Progenitor cell of endocrine pancreas (in vitro differentiated cells): Measurements from ENCODE around the gene ADH1C. TPM values are rescaled to one million over a fixed set of nuclear protein-coding genes. Genes with fewer than 3 reads are reported as not detected.

ENCODE experiments used
- DNase-seq: peaks from one replicate; pipeline ENCODE4 v3.0.0; 2021; ENCODE audit warnings: low spot score; ENCODE audit not compliant: unreplicated experiment
- H3K27ac Mint-ChIP-seq: 2 replicates; pipeline ENCODE4 v1.8.0; 2021; ENCODE audit warnings: mild to moderate bottlenecking, moderate library complexity, mixed read lengths
- H3K27me3 Mint-ChIP-seq: 2 replicates; pipeline ENCODE4 v1.8.0; 2021; ENCODE audit warnings: mixed read lengths
- H3K36me3 Mint-ChIP-seq: 2 replicates; pipeline ENCODE4 v1.8.0; 2022; ENCODE audit warnings: mixed read lengths; ENCODE audit not compliant: insufficient read depth
- H3K4me1 Mint-ChIP-seq: 2 replicates; pipeline ENCODE4 v1.8.0; 2021; ENCODE audit warnings: low read depth, mixed read lengths
- H3K4me3 Mint-ChIP-seq: 2 replicates; pipeline ENCODE4 v1.8.0; 2021; ENCODE audit warnings: low read depth, mild to moderate bottlenecking, moderate library complexity, mixed read lengths
- H3K9me3 Mint-ChIP-seq: 2 replicates; pipeline ENCODE4 v1.8.0; 2021; ENCODE audit warnings: low read depth, mixed read lengths
- total RNA-seq: library from RNA; stranded (reverse); gene quantifications from 2 replicates; pipeline ENCODE4 v1.2.1, GENCODE V29; 2021
- TF ChIP-seq, protein P1 (sequence below): fragments of 200-600 bp; sonication (generic); IDR thresholded peaks from one replicate; pipeline ENCODE4 v1.5.0; 2021; ENCODE audit warnings: antibody characterized with exemption, mild to moderate bottlenecking; ENCODE audit not compliant: unreplicated experiment

Gene ADH1C
- total RNA-seq, 1 donor from 2014 or later, result 3.3 TPM

DNA sequence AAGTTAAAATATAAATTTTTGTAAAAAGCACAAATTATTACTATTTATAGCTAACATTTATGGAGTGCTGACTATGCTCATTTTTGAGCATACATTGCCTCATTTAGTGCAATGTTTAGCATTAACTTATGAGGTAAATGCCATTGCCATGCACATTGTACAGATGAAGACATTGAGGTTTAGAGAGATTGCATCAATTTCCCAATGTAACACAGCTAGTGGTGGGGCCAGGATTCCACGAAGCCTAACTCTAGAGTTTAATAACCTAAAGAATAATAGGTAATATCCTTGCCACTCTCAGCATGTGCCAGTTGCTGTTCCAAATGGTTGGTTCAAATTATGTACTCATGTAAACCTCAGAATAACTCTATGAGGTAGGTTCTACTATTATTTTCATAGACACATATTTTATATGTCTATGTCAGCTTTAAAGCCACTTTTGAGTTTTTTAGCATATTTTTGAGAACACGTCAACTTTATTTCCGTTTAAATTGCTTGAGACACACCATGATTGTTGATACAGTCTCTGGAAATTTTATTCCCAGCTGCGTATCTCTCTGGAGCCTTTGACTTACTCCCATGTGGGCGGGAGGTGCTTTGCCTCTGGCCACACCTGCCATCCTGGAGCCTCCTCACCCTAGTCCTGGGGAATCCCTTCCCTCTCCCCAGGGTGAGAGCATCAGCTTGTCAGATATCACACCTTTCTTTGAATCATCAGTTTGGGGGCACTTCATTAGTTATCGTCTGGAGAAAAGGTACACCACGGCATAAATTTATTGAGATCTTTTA, 51.0 kb downstream of the ADH1C start:
- no peak for DNase-seq

DNA sequence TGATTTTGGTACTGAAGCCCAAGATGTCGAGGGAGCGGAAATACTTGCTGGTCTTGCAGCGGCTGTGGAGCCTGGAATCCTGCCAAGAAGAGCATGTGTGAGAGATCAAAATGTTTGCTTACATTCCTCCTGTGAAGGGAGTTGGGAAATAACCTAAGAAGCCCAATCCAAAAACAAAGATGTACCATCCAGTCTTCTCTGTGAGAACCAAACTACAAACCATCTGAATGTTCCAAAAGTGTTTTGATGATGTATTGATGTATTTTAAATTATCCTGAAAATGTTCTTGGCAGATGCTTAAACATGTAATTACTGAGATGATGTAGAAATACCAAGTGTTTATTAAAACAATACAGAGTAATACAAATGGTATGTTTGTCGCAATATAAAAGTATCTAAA, 51.6 kb downstream of the ADH1C start:
- Mint-ChIP-seq H3K9me3 (peaks cover 31% of the 10 kb centered on the region), H3K4me1 (no peaks in the 10 kb centered on the region), H3K27ac (no peak overlapping the region), H3K27me3 (no peaks in the 10 kb centered on the region), H3K36me3 (peaks cover 3% of the 10 kb centered on the region), H3K4me3 (no peak overlapping the region)
- TF ChIP-seq, protein P1, sequence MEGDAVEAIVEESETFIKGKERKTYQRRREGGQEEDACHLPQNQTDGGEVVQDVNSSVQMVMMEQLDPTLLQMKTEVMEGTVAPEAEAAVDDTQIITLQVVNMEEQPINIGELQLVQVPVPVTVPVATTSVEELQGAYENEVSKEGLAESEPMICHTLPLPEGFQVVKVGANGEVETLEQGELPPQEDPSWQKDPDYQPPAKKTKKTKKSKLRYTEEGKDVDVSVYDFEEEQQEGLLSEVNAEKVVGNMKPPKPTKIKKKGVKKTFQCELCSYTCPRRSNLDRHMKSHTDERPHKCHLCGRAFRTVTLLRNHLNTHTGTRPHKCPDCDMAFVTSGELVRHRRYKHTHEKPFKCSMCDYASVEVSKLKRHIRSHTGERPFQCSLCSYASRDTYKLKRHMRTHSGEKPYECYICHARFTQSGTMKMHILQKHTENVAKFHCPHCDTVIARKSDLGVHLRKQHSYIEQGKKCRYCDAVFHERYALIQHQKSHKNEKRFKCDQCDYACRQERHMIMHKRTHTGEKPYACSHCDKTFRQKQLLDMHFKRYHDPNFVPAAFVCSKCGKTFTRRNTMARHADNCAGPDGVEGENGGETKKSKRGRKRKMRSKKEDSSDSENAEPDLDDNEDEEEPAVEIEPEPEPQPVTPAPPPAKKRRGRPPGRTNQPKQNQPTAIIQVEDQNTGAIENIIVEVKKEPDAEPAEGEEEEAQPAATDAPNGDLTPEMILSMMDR, result no peak
- DNase-seq, result no peak

More for the DNA sequence above, 51.0 kb downstream of the ADH1C start:
- Mint-ChIP-seq H3K27ac (no peak overlapping the region), H3K36me3 (no peaks in the 10 kb centered on the region), H3K9me3 (peaks cover 25% of the 10 kb centered on the region), H3K27me3 (no peaks in the 10 kb centered on the region), H3K4me1 (no peaks in the 10 kb centered on the region), H3K4me3 (no peak overlapping the region)
- TF ChIP-seq, protein P1, result no peak

DNA sequence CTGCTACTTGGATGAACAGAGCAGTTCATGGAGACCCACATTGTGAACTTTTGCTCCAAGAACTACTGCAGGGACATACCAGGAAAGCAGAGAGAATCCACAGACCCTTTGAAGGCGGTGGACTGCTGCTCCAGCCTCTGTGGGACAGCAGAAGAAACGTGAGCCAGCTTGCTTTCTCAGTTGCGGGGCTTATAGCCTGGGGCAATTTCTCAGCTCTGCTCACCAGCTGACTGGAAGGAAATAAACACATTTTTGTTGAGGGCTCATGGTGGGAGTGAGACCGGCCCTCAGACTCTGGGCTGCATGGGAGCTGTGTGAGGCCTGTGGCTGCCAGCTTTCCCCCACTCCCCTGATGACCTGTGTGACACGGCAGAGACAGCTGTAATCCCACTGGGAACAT, 59.2 kb downstream of the ADH1C start:
- peaks cover 31% of the 10 kb centered on the region for H3K9me3 Mint-ChIP-seq
- TF ChIP-seq, protein P1, result no peak

DNA sequence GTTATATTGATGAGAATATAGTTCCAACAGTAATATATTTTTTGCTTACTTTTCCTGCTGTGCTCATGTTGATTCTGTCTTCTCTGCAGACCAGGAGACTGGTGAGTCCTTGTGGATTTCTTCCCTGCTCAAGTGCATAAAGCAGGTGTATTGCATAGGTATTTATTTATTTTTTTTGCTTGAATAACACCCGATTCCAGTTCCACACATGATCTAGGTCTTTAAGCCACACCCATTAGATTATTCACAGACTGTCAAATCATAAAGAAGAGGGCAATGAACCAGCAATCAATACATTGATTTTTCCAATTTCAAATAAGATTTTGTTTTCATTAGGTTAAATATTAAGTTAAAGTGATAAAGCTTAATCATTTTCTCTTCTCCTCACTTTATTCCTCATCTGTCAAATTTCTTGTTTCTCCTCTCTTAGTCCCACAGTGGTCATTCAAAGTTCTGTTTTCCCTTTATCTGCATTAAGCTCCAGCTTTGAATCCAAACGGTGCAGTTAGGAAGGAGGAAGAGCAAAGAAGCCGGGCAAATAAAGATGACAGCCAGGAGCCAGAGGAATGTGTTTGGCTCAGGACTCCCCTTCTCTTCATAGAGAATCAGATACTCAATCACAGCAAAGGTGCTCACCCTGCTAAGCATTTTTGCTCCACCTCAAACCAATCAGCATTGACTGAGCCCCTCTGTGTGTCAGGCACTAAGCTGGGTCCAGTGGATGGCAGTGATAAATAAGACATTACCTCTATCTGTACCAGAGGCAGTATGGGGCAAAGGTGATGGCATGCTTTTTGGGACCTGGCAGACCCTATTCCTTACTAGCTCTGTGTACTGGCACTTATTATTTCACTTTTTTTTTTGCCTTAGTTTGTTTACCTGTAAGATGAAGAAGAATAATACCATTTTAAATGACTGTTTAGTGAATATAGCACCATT, 61.4 kb downstream of the ADH1C start, which contains the start of gene ADH1A:
Gene ADH1A (minus strand): TSS at position 138 of the 939 bp plus-strand sequence. CDS start 71 bp downstream, at position 67.
- Mint-ChIP-seq H3K9me3 (peaks cover 16% of the 10 kb centered on the region), H3K4me3 (peak within 1 kb of the TSS; percentile 45), H3K27me3 (peaks cover 19% of the 10 kb centered on the region), H3K4me1 (peaks cover 18% of the 10 kb centered on the region), H3K36me3 (peaks cover 8% of the 10 kb centered on the region), H3K27ac (no peak within 1 kb of the TSS)
- TF ChIP-seq, protein P1, result no peak
- no peak for DNase-seq

More for the DNA sequence above, 59.2 kb downstream of the ADH1C start:
- Mint-ChIP-seq H3K4me3 (no peak overlapping the region), H3K36me3 (peaks cover 9% of the 10 kb centered on the region), H3K27ac (no peak overlapping the region), H3K4me1 (peaks cover 15% of the 10 kb centered on the region), H3K27me3 (peaks cover 15% of the 10 kb centered on the region)
- no peak for DNase-seq

Other genes starting within 250 kb of the ADH1C start
- not detected in 2 replicates for gene ADH4, start 208.4 kb downstream of the ADH1C start, total RNA-seq
- gene ADH6, start 133.5 kb downstream of the ADH1C start, total RNA-seq, result 1.9 TPM in 2 replicates
- 5.6 TPM in 2 replicates for gene ADH1A, start 61.8 kb downstream of the ADH1C start, total RNA-seq
- gene ADH1B, start 31.3 kb downstream of the ADH1C start, total RNA-seq, result 0.29 and 0.53 TPM in 2 replicates
- gene ADH7, start 82.6 kb upstream of the ADH1C start, total RNA-seq, result not detected in 2 replicates
- gene C4orf17, start 158.3 kb upstream of the ADH1C start, total RNA-seq, result not detected in 2 replicates
- gene TRMT10A, start 211.3 kb upstream of the ADH1C start, total RNA-seq, result 9.2 and 10.1 TPM in 2 replicates
- gene MTTP, start 222.1 kb upstream of the ADH1C start, total RNA-seq, result 45.1 and 54.9 TPM in 2 replicates